GM18508 (cell line): Measurements from ENCODE around the gene PSMB4.
"Not testable (repeated sequence)": the region's sequence is repeated elsewhere in the genome, so short reads cannot be mapped to it uniquely, and the experiment has no call there.

Source experiments
- ATAC-seq: cut with Tn5 transposase; IDR thresholded peaks from one replicate; pipeline ENCODE4 v1.9.1; 2021; ENCODE audit warnings: moderate number of reproducible peaks; ENCODE audit not compliant: insufficient read depth, unreplicated experiment

PSMB4 gene

GRCh38 chr1:151435174-151435573, 35.8 kb downstream of the PSMB4 start:
- no peak for ATAC-seq

GRCh38 chr1:151436985-151437384, 37.6 kb downstream of the PSMB4 start:
- no peak for ATAC-seq

- not testable (repeated sequence) for ATAC-seq
Measured at GRCh38 chr1:151437396-151437795, 38.0 kb downstream of the PSMB4 start.

GRCh38 chr1:151443846-151444782, 44.7 kb downstream of the PSMB4 start:
- no peak for ATAC-seq

GRCh38 chr1:151444783-151445177, 45.4 kb downstream of the PSMB4 start:
- no peak for ATAC-seq

- ATAC-seq: no peak
Measured at GRCh38 chr1:151447696-151448095, 48.3 kb downstream of the PSMB4 start.
